HG03457 (cell line): Measurements from ENCODE around the gene ELMO1.

Experiments
- ATAC-seq: cut with Tn5 transposase; IDR thresholded peaks from one replicate; pipeline ENCODE4 v1.9.1; 2021; ENCODE audit warnings: moderate number of reproducible peaks; ENCODE audit not compliant: unreplicated experiment

The ELMO1 gene

GRCh38 chr7:37376386-37376785, 72.3 kb downstream of the ELMO1 start:
- ATAC-seq: no peak

GRCh38 chr7:37372750-37373149, 75.9 kb downstream of the ELMO1 start:
- no peak for ATAC-seq

GRCh38 chr7:37371755-37372154, 76.9 kb downstream of the ELMO1 start:
- no peak for ATAC-seq

- no peak for ATAC-seq
These were observed 78.8 kb downstream of the ELMO1 start for GRCh38 chr7:37369906-37370305.

- ATAC-seq: no peak
These were observed 80.1 kb downstream of the ELMO1 start for GRCh38 chr7:37368540-37368939.

GRCh38 chr7:37367010-37367409, 81.7 kb downstream of the ELMO1 start:
- no peak for ATAC-seq

GRCh38 chr7:37366445-37366844, 82.2 kb downstream of the ELMO1 start:
- no peak for ATAC-seq

GRCh38 chr7:37365405-37365804, 83.3 kb downstream of the ELMO1 start:
- ATAC-seq: no peak

GRCh38 chr7:37364856-37365255, 83.8 kb downstream of the ELMO1 start:
- no peak for ATAC-seq

GRCh38 chr7:37363536-37364491, 84.8 kb downstream of the ELMO1 start:
- no peak for ATAC-seq

GRCh38 chr7:37362802-37363201, 85.9 kb downstream of the ELMO1 start:
- no peak for ATAC-seq

GRCh38 chr7:37360484-37360883, 88.2 kb downstream of the ELMO1 start:
- no peak for ATAC-seq

- no peak for ATAC-seq
These were observed 88.8 kb downstream of the ELMO1 start for GRCh38 chr7:37359662-37360444.

GRCh38 chr7:37359180-37359579, 89.5 kb downstream of the ELMO1 start:
- no peak for ATAC-seq

- no peak for ATAC-seq
These were observed 91.0 kb downstream of the ELMO1 start for GRCh38 chr7:37357637-37357996.

- ATAC-seq: no peak
These were observed 91.6 kb downstream of the ELMO1 start for GRCh38 chr7:37356911-37357636.

GRCh38 chr7:37354656-37355131, 94.0 kb downstream of the ELMO1 start:
- no peak for ATAC-seq

GRCh38 chr7:37353949-37354655, 94.6 kb downstream of the ELMO1 start:
- no peak for ATAC-seq

GRCh38 chr7:37352974-37353948, 95.4 kb downstream of the ELMO1 start:
- ATAC-seq: peak; percentile 68
